ENCODE results near the gene SOS2. TPM values are rescaled to one million over a fixed set of nuclear protein-coding genes. Genes with fewer than 3 reads are reported as not detected.

Gene SOS2
- total and polyA plus RNA-seq, 2 donors (not counting 1 experiment from before 2014, with no cell fraction given), result 9.6 to 51.0 TPM

DNA sequence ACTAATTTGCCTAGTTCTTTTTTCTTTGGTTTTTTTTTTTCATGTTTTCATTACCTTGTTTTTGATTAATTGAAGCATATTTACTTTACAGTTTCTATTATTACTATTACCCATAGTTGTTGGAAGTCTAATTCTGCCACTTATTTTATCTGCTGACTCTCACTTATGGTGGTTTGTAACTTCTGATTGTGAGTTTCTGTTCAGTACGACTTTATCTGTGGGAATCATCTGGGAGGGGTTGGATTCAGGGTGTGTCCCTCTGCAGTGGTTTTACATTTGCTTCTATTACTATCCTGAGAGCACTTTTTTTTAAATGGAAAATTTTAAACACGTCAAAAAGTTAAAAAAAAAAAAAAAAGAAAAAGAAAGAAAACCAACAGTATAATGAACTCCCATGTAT lies 26.4 kb upstream of the SOS2 start:
- H3K27me3 Mint-ChIP-seq, result no peaks in the 10 kb centered on the region
- H3K9me3 Mint-ChIP-seq (ENCODE audit: insufficient read depth), result peaks cover 4% of the 10 kb centered on the region
- no peak overlapping the region for H3K4me3 Mint-ChIP-seq
- no peak for TF ChIP-seq EZH2 (IDR thresholded peaks at IDR 0.05; ENCODE audit: borderline replicate concordance, insufficient read depth, low read depth, low read length, poor library complexity, severe bottlenecking)
- no peak for TF ChIP-seq CTCF (IDR thresholded peaks at IDR 0.05)
- no peaks in the 10 kb centered on the region for H3K79me2 ChIP-seq (ENCODE audit: control insufficient read depth, insufficient read depth, low read length)
- H3K27ac Mint-ChIP-seq, result no peak overlapping the region
- H3K9me3 ChIP-seq (ENCODE audit: control extremely low read depth in 1 of 3, control insufficient read depth in 2 of 3, insufficient read depth in 1 of 3, low read length in 2 of 3), result no peaks in the 10 kb centered on the region
- peaks cover 3% of the 10 kb centered on the region for H3K4me1 Mint-ChIP-seq
- H3K9ac ChIP-seq (ENCODE audit: low read length), result no peak overlapping the region
- ATAC-seq (ENCODE audit: low read depth) (no peak), DNase-seq (no peak)
- no peak overlapping the region for H2AFZ ChIP-seq (ENCODE audit: insufficient read depth, low read depth, low read length, poor library complexity, severe bottlenecking)
- H3K27me3 ChIP-seq (replicated peaks in 1 of 4; ENCODE audit: control extremely low read depth in 1 of 4, control insufficient read depth in 3 of 4, insufficient read depth in 4 of 4, low read length in 3 of 4), result no peaks in the 10 kb centered on the region
- H4K20me1 ChIP-seq (ENCODE audit: control insufficient read depth, insufficient read depth, low read length, poor library complexity, severe bottlenecking), result no peaks in the 10 kb centered on the region
- no peak overlapping the region for H3K4me2 ChIP-seq (replicated peaks; ENCODE audit: low read depth, low read length, poor library complexity, severe bottlenecking)
- no peak overlapping the region for H3K27ac ChIP-seq (ENCODE audit: low read length in 2 of 2)
- ChIA-PET CTCF (interaction anchor here (0.7 kb wide), 1 partner anchor 796 kb away, joined by 4 read pairs; no protein-coding TSS in a partner anchor), POLR2A (no interaction called here)
- 50% methylated on average over 1 of the region's 2 CpGs for WGBS (ENCODE audit: insufficient coverage)
- H3K4me3 ChIP-seq (ENCODE audit: control extremely low read depth in 1 of 5, extremely low read depth in 1 of 5, insufficient read depth in 1 of 5, low read depth in 2 of 5, low read length in 4 of 5), result no peak overlapping the region
- intact Hi-C loops (cut with micrococcal nuclease), result loop anchor here (10.0 kb wide), 1 partner anchor 53 kb away; no protein-coding TSS in a partner anchor
- H3K4me1 ChIP-seq (ENCODE audit: control insufficient read depth in 2 of 2, insufficient read depth in 2 of 2, low read length in 2 of 2), result no peaks in the 10 kb centered on the region
- no peaks in the 10 kb centered on the region for H3K36me3 ChIP-seq (replicated peaks in 1 of 2; ENCODE audit: control extremely low read depth in 1 of 2, control insufficient read depth in 1 of 2, extremely low read depth in 1 of 2, insufficient read depth in 2 of 2, low read length in 1 of 2)

DNA sequence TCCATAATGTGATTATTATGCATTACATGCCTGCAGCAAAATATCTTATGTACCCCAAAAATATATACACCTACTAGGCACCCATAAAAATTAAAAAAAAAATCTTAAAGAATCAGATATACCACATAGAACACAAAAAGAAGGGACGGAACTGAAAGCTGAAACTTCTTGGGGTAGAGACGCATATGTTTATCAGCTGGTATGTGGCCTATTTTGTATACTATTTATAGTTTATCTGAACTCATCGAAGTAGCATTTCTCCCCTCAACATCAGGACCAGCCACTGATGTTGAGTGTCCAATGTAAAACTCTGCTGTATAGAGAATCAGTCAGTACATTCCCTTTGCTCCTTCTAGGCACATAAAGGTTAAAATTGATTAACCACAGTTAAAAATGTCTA lies 22.9 kb upstream of the SOS2 start:
- Mint-ChIP-seq H3K27me3 (no peaks in the 10 kb centered on the region), H3K27ac (no peak overlapping the region), H3K4me3 (no peak overlapping the region), H3K4me1 (peaks cover 3% of the 10 kb centered on the region), H3K9me3 (ENCODE audit: insufficient read depth) (peaks cover 4% of the 10 kb centered on the region)
- no peaks in the 10 kb centered on the region for H3K36me3 ChIP-seq (replicated peaks in 1 of 2; ENCODE audit: control extremely low read depth in 1 of 2, control insufficient read depth in 1 of 2, extremely low read depth in 1 of 2, insufficient read depth in 2 of 2, low read length in 1 of 2)
- WGBS (ENCODE audit: insufficient coverage), result no CpG with 5 or more reads among the region's 3 CpGs
- CTCF ChIA-PET, result no interaction called here
- no peak overlapping the region for H3K27ac ChIP-seq (ENCODE audit: low read length in 2 of 2)
- H3K4me3 ChIP-seq (ENCODE audit: control extremely low read depth in 1 of 5, extremely low read depth in 1 of 5, insufficient read depth in 1 of 5, low read depth in 2 of 5, low read length in 4 of 5), result no peak overlapping the region
- no peaks in the 10 kb centered on the region for H3K79me2 ChIP-seq (ENCODE audit: control insufficient read depth, insufficient read depth, low read length)
- POLR2A ChIA-PET, result interaction anchor here (0.6 kb wide), 1 partner anchor 42 kb away, joined by 4 read pairs; no protein-coding TSS in a partner anchor
- no peak overlapping the region for H3K9ac ChIP-seq (ENCODE audit: low read length)
- TF ChIP-seq EZH2 (IDR thresholded peaks at IDR 0.05; ENCODE audit: borderline replicate concordance, insufficient read depth, low read depth, low read length, poor library complexity, severe bottlenecking), result no peak
- no peaks in the 10 kb centered on the region for H3K9me3 ChIP-seq (ENCODE audit: control extremely low read depth in 1 of 3, control insufficient read depth in 2 of 3, insufficient read depth in 1 of 3, low read length in 2 of 3)
- intact Hi-C loops (cut with micrococcal nuclease), result loop anchor here (10.0 kb wide), 1 partner anchor 49 kb away; no protein-coding TSS in a partner anchor
- H3K27me3 ChIP-seq (replicated peaks in 1 of 4; ENCODE audit: control extremely low read depth in 1 of 4, control insufficient read depth in 3 of 4, insufficient read depth in 4 of 4, low read length in 3 of 4), result no peaks in the 10 kb centered on the region
- no peaks in the 10 kb centered on the region for H3K4me1 ChIP-seq (ENCODE audit: control insufficient read depth in 2 of 2, insufficient read depth in 2 of 2, low read length in 2 of 2)
- no peak overlapping the region for H3K4me2 ChIP-seq (replicated peaks; ENCODE audit: low read depth, low read length, poor library complexity, severe bottlenecking)
- H2AFZ ChIP-seq (ENCODE audit: insufficient read depth, low read depth, low read length, poor library complexity, severe bottlenecking), result no peak overlapping the region
- no peaks in the 10 kb centered on the region for H4K20me1 ChIP-seq (ENCODE audit: control insufficient read depth, insufficient read depth, low read length, poor library complexity, severe bottlenecking)
- no peak for DNase-seq
- ATAC-seq (ENCODE audit: low read depth), result no peak
